ENCODE data around the gene SLC2A4RG. TPM values are rescaled to one million over a fixed set of nuclear protein-coding genes. Genes with fewer than 3 reads are reported as not detected.

The SLC2A4RG gene
- total RNA-seq, 1 donor from 2014 or later, result 53.0 TPM

DNA sequence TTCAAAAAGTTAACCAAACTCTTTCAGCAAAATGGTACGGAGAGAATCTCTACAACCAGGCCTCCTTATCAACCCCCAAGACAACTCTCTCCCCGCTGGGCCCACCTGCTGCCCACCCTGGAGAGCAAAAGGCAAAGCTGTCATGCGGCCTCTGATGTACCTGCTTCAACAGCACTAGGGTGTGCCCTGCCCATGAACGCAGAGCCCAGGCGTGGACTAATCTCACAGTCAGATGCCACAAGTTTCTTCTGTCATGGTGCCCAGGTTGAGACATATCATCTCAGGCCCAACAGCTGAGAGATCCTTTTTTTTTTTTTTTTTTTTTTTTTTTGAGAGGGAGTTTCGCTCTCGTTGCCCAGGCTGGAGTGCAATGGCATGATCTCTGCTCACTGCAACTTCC lies 26.3 kb downstream of the SLC2A4RG start:
- H3K9me3 Mint-ChIP-seq, result no peaks in the 10 kb centered on the region
- no peaks in the 10 kb centered on the region for H3K4me1 Mint-ChIP-seq (ENCODE audit: low read depth)
- peaks cover 3% of the 10 kb centered on the region for H3K27me3 Mint-ChIP-seq (ENCODE audit: low read depth)
- no peak overlapping the region for H3K4me3 Mint-ChIP-seq (ENCODE audit: low read depth)
- no peak for DNase-seq (ENCODE audit: low spot score)
- intact Hi-C loops (cut with micrococcal nuclease), result no loop called here
- no peaks in the 10 kb centered on the region for H3K36me3 Mint-ChIP-seq (ENCODE audit: low read depth)
- no peak overlapping the region for H3K27ac Mint-ChIP-seq

DNA sequence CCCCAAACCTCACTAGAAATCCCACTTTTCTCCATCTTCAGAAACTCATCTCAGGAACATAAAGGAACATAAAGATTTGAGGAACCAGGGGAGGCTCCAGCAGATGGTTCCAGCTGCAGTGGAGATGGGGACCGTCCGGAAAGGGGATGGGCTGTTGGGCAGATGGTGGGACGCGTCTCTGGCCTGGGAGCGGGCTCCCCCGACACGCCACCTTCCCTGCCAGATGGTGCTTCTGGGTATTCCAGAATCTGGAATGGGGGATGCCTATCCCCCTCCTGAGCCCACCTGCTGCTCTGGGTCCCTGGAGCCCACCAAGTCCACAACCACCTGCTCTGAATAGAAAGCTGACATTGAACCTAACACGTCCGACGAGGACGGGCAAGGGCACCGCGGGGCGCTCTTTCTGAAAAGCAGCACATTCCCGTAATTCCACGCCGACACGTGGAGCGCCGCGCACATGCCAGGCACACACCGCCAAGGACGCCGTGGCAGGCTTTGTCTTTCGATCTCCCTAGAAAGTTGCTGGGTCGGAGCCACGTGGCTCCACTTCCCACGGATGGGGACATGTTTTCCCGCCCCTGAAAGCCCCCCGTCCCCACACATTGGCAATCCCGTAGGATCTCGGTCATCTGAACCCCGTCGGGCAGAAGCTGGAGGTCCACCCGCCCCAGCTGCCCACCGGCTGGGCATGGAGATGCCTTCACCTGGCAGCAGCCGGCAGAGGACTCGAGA lies 27.3 kb downstream of the SLC2A4RG start:
- DNase-seq (ENCODE audit: low spot score), result no peak
- H3K4me1 Mint-ChIP-seq (ENCODE audit: low read depth), result no peaks in the 10 kb centered on the region
- no peaks in the 10 kb centered on the region for H3K9me3 Mint-ChIP-seq
- H3K4me3 Mint-ChIP-seq (ENCODE audit: low read depth), result no peak overlapping the region
- no peaks in the 10 kb centered on the region for H3K36me3 Mint-ChIP-seq (ENCODE audit: low read depth)
- peaks cover 3% of the 10 kb centered on the region for H3K27me3 Mint-ChIP-seq (ENCODE audit: low read depth)
- intact Hi-C loops (cut with micrococcal nuclease), result no loop called here
- H3K27ac Mint-ChIP-seq, result no peak overlapping the region

DNA sequence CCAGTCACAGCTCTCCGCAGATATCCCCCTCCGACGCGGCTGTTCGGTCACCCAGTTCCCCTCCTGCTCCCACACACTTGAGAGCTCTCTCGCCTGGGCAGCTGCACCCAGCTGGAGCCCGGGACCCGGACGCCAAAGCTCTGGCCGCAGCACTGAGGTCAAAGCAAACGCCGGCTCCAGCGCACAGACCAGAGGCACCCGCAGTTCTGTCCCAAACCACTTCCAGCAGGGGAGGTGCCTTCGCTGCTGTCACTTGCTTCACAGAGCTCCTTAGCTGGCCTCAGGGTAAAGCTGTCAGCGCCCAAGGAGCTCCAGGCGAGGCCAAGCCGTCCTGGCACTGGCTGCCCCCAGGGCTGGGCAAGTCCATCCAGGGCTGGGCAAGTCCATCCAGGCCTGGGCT lies 27.9 kb downstream of the SLC2A4RG start:
- Mint-ChIP-seq H3K27ac (no peak overlapping the region), H3K9me3 (no peaks in the 10 kb centered on the region), H3K27me3 (ENCODE audit: low read depth) (peaks cover 3% of the 10 kb centered on the region), H3K4me1 (ENCODE audit: low read depth) (no peaks in the 10 kb centered on the region), H3K4me3 (ENCODE audit: low read depth) (no peak overlapping the region), H3K36me3 (ENCODE audit: low read depth) (no peaks in the 10 kb centered on the region)
- DNase-seq (ENCODE audit: low spot score), result no peak
- intact Hi-C loops (cut with micrococcal nuclease), result no loop called here

DNA sequence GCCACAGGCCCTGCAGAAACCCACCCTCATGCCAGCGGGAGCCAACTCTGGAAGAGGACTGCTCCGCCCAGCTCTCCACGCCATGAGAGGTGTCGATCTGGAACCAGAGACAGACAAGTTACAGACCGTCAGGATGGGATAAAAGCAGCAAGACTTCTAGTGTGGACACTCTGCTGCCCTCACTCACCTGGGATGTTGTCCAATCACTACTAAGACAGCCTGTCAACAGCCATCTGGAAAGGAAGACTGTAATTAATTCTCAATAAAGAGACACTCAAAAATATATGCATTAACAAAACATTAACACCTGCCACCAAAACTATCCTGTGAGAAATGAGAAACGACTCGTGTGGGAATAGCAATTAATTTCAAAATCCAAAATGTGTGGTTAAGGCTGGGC lies 28.3 kb downstream of the SLC2A4RG start:
- Mint-ChIP-seq H3K4me1 (ENCODE audit: low read depth) (no peaks in the 10 kb centered on the region), H3K9me3 (no peaks in the 10 kb centered on the region), H3K27me3 (ENCODE audit: low read depth) (peaks cover 3% of the 10 kb centered on the region), H3K4me3 (ENCODE audit: low read depth) (no peak overlapping the region), H3K36me3 (ENCODE audit: low read depth) (no peaks in the 10 kb centered on the region), H3K27ac (no peak overlapping the region)
- no peak for DNase-seq (ENCODE audit: low spot score)
- intact Hi-C loops (cut with micrococcal nuclease), result no loop called here

DNA sequence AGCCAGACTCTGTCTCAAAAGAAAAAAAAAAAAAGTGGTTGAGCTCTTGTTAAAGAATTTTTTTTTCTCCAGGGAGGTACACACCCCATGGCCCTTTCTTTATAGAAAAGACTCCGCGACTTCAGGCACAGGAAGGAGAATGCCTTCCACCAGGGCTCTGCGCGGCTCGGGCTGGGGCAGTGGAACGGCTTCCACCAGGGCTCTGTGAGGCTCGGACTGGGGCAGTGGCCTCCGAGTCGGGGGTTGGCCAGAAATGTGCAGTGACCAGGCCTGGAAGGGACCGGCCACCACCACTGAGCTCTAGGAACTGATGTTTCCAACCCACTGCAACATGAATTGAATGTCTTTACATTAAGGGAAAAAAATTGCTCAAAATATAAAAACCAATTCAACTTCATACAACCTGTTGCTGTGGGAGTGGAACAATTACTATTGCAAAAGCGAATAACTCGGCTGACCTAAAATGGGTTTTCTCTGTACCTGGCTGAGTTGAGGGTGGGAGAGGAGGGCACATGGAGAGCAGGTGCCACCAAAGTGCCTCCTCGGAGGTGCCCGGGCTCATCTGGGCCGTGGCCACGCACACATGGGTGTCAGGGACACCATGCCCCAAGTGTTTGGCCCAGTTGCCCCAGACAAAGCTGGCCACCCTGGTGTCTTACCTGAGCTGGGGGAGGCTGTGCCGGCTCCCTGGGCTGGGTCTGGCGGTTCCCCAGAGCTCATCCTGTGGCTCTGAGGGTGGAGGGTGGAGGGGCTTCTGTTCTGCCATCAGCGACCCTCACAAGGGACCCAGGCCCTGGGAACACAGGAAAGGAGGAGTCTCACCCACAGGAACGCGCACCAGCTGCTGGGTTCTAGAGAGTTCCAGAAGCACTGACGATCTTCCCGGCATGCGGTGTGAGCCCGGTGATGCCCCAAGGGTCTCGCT lies 29.3 kb downstream of the SLC2A4RG start:
- no peak for DNase-seq (ENCODE audit: low spot score)
- Mint-ChIP-seq H3K27ac (no peak overlapping the region), H3K4me3 (ENCODE audit: low read depth) (no peak overlapping the region), H3K4me1 (ENCODE audit: low read depth) (no peaks in the 10 kb centered on the region), H3K9me3 (no peaks in the 10 kb centered on the region), H3K36me3 (ENCODE audit: low read depth) (no peaks in the 10 kb centered on the region), H3K27me3 (ENCODE audit: low read depth) (no peaks in the 10 kb centered on the region)
- intact Hi-C loops (cut with micrococcal nuclease), result no loop called here

DNA sequence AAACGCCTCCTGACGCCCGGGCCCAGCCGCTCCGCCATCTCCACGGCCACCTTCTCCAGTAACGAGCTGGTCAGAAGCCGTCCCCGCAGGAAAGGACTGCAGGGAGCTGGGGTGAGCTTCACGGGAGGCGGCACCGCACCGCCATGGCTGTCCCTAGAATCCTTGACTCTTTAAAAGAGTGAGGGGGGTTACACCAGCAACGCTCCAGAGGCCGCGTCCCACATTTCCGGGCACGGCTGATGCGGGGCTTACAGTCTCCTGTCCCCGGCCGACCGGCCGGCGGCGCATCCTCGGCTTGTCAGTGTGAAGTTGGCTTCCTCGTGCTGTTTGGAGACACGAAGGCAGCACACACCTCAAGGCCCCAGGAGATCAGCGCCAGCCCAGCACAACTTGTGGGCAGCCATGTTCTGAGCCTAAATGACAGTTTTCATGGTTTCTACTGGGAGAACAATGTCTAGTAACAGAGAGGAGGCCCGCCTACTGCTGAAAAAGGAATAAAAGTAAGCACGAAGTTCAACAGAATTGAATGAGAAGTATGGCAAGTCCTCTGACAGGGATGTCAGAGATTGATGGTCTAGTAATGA lies 30.4 kb downstream of the SLC2A4RG start:
- Mint-ChIP-seq H3K27me3 (ENCODE audit: low read depth) (no peaks in the 10 kb centered on the region), H3K36me3 (ENCODE audit: low read depth) (no peaks in the 10 kb centered on the region), H3K4me3 (ENCODE audit: low read depth) (no peak overlapping the region), H3K4me1 (ENCODE audit: low read depth) (no peaks in the 10 kb centered on the region), H3K9me3 (no peaks in the 10 kb centered on the region), H3K27ac (no peak overlapping the region)
- intact Hi-C loops (cut with micrococcal nuclease), result no loop called here
- no peak for DNase-seq (ENCODE audit: low spot score)

DNA sequence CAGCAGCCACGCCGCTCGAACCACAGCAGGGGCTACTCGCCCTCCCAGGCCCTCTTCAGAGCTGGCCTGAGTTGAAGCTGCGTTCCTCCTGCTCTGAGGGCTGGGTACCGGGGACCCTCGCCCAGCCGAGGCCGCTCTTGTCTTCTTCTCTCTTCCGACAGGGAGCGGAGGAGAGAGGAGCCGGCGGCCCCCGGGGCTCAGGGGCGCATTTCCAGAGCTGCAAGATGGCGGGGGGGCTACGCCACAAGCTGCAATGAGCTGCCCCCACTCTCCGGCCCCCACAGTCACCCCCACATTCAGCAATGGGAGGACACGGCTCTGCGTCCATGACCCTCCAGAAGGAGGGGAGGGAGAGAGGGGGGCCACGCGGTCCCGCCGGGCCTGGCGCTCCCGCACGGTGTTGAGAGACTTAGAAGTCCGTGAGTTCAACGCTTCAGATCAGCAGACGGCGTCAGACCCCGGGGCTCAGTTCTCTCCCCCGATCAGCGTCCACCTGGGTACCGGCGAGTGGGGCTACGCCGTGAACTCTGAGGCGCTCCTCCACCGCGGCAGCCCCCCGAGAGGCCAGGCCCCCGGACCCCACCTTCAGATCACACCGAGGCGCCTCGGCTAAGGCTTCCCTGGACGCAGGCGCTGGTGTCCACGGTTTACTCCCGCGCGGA lies 31.6 kb downstream of the SLC2A4RG start:
- no peak overlapping the region for H3K27ac Mint-ChIP-seq
- no peaks in the 10 kb centered on the region for H3K4me1 Mint-ChIP-seq (ENCODE audit: low read depth)
- H3K36me3 Mint-ChIP-seq (ENCODE audit: low read depth), result no peaks in the 10 kb centered on the region
- no peaks in the 10 kb centered on the region for H3K27me3 Mint-ChIP-seq (ENCODE audit: low read depth)
- no peaks in the 10 kb centered on the region for H3K9me3 Mint-ChIP-seq
- H3K4me3 Mint-ChIP-seq (ENCODE audit: low read depth), result no peak overlapping the region
- no peak for DNase-seq (ENCODE audit: low spot score)
- intact Hi-C loops (cut with micrococcal nuclease), result no loop called here

DNA sequence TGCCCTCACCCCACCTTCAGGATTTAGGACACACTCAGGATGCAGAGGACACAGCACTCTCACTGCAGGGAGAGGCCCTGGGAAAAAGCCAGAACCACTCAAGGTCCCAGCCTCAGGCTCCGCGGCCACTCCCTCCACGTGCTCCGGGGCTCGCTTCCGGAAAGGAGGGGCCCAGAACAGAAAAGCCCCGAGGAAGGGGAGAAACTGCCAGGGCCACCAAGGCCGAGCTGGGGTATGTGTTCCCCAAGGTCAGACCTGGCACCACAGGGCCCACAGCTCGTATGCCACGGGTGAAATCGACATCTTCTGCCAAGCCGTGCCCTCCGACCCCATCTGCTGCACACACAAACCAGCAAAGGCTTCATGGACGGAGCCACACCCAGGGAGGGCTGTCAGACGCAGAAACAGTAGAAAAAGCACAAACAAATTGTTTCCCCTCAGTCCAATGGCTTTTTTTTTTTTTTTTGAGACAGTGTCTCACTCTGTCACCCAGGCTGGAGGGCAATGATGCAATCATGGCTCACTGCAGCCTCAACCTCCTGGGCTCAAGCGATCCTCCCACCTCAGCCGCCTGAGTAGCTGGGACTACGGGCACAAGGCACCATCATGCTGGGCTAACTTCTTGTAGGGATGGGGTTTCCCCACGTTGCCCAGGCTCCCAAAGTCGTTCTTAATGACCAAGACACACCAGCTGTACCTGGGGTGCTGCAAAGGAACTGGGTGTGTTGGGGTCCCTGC lies 33.4 kb downstream of the SLC2A4RG start:
- Mint-ChIP-seq H3K4me3 (ENCODE audit: low read depth) (no peak overlapping the region), H3K27ac (no peak overlapping the region), H3K36me3 (ENCODE audit: low read depth) (no peaks in the 10 kb centered on the region), H3K9me3 (no peaks in the 10 kb centered on the region), H3K4me1 (ENCODE audit: low read depth) (no peaks in the 10 kb centered on the region), H3K27me3 (ENCODE audit: low read depth) (no peaks in the 10 kb centered on the region)
- intact Hi-C loops (cut with micrococcal nuclease), result no loop called here
- no peak for DNase-seq (ENCODE audit: low spot score)

DNA sequence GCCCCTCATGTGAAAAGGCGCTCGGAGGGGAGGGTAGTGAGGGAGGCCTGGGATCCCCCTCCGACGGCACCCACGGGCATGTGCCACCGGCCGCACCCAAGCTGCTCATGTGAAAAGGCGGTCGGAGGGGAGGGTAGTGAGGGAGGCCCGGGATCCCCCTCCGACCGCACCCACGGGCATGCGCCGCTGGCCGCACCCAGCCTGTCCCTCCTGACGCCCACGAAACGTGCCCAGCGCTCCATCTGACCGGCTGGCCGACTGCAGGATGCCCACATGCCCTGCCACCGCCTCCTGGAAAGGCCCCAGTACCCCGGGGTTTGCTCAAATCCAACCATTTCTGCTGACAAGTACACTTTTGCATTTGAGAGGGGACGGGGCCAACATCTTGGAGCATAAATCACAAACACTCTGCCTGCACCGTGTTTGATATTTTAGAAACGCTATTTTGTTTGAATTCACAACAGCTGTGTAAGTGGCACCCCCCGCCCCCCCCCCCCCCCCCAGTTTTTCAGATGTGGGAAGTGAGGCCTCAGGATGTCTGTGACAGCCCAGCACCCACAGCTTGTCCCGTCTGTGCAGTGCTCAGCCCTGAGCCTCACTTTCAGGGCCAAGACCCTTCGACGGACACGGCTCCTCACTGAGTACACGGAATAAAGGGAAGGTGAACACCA lies 34.1 kb downstream of the SLC2A4RG start:
- H3K36me3 Mint-ChIP-seq (ENCODE audit: low read depth), result no peaks in the 10 kb centered on the region
- intact Hi-C loops (cut with micrococcal nuclease), result no loop called here
- H3K4me3 Mint-ChIP-seq (ENCODE audit: low read depth), result no peak overlapping the region
- no peaks in the 10 kb centered on the region for H3K27me3 Mint-ChIP-seq (ENCODE audit: low read depth)
- no peaks in the 10 kb centered on the region for H3K4me1 Mint-ChIP-seq (ENCODE audit: low read depth)
- DNase-seq (ENCODE audit: low spot score), result no peak
- no peaks in the 10 kb centered on the region for H3K9me3 Mint-ChIP-seq
- H3K27ac Mint-ChIP-seq, result no peak overlapping the region

DNA sequence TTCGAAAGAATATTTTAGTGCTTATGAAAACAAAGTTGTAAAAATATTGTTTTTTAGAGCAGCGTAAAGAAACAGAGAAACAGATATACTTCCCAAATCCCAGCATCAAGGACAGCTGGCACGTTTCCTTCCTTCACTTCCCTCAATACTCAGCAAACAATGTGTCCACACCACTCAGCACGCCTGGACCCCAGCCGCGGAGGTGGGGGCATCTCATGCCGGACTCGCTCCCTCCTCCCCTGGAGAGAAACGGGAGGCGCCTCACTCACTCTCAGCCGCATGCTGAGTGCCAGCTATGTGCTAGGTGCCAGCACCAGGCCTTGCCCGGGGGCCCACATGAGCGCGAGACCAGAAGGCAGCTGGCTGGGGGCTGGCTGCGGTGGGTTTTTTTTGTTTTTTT lies 34.7 kb downstream of the SLC2A4RG start:
- H3K4me1 Mint-ChIP-seq (ENCODE audit: low read depth), result no peaks in the 10 kb centered on the region
- intact Hi-C loops (cut with micrococcal nuclease), result no loop called here
- DNase-seq (ENCODE audit: low spot score), result no peak

DNA sequence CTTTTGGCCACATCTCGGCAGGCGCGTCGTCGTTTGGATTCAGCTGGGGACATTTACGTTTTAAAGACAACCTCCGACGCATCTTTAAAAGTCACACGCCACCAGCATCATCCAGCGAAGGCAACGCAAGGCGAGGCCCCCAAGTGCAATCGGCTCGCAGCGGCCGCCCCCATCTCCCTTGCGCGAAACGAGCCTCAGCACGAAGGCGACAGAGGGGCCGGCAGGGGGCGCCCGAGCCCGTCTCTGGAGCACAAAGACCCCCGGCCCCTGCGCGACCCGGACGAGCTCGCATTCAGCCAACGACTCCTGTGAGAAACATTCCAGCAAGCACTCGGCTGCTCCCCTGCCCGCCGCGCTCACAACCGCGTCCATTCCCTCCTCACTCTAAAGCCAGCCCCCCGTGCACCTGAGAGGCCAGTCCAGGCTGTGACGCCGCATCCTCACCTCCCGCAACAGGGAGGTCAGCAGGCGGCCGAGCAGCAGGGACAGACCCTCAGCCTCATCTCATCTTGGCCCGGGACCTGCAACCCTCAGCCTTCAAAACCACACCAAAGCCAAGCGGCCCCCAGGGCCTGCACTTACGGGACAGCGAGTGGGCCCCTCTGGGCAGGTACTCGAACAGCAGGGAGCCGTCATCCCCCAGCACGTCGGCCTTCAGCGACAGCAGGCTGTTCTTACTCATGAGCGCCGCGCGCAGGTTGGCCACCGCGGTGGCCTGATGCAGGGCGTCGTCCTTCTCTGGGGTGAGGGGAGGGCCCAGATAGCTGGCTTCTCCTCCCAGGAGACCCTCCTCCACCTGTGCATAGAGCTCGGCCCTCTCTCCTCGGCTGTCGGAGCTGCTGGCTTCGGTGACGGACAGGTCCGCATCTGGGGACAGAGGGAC lies 35.8 kb downstream of the SLC2A4RG start:
- no peak overlapping the region for H3K4me3 Mint-ChIP-seq (ENCODE audit: low read depth)
- DNase-seq (ENCODE audit: low spot score), result no peak
- no peak overlapping the region for H3K27ac Mint-ChIP-seq
- no peaks in the 10 kb centered on the region for H3K36me3 Mint-ChIP-seq (ENCODE audit: low read depth)
- H3K9me3 Mint-ChIP-seq, result no peaks in the 10 kb centered on the region
- H3K27me3 Mint-ChIP-seq (ENCODE audit: low read depth), result no peaks in the 10 kb centered on the region
- no peaks in the 10 kb centered on the region for H3K4me1 Mint-ChIP-seq (ENCODE audit: low read depth)
- intact Hi-C loops (cut with micrococcal nuclease), result no loop called here

More for the DNA sequence above, 34.7 kb downstream of the SLC2A4RG start:
- H3K27ac Mint-ChIP-seq, result no peak overlapping the region
- no peaks in the 10 kb centered on the region for H3K27me3 Mint-ChIP-seq (ENCODE audit: low read depth)
- H3K36me3 Mint-ChIP-seq (ENCODE audit: low read depth), result no peaks in the 10 kb centered on the region
- H3K9me3 Mint-ChIP-seq, result no peaks in the 10 kb centered on the region
- H3K4me3 Mint-ChIP-seq (ENCODE audit: low read depth), result no peak overlapping the region
